Stomach smooth muscle (tissue), 2 donors: Measurements from ENCODE around the gene ACSL6.

ENCODE experiments used
- H3K27ac ChIP-seq: one replicate; pipeline ENCODE4 v1.7.0; 2013; ENCODE audit warnings: mild to moderate bottlenecking, low read length, inconsistent platforms
- H3K27me3 ChIP-seq, 2 donors: one replicate each; pipeline ENCODE4 v1.7.0; 2013; ENCODE audit warnings: low read length in 2 of 2; ENCODE audit not compliant: insufficient read depth in 2 of 2, control insufficient read depth in 1 of 2
- H3K36me3 ChIP-seq, 2 donors: one replicate each; pipeline ENCODE4 v1.7.0; 2013; ENCODE audit warnings: low read length in 2 of 2; ENCODE audit not compliant: control insufficient read depth in 2 of 2, insufficient read depth in 2 of 2
- H3K4me1 ChIP-seq: one replicate; pipeline ENCODE4 v1.7.0; 2013; ENCODE audit warnings: low read length; ENCODE audit not compliant: control insufficient read depth, insufficient read depth
- H3K4me3 ChIP-seq, 2 donors: one replicate each; pipeline ENCODE4 v1.7.0; 2013; ENCODE audit warnings: low read length in 2 of 2
- H3K9ac ChIP-seq, 2 donors: one replicate each; pipeline ENCODE4 v1.7.0; 2013; ENCODE audit warnings: low read length in 2 of 2, mild to moderate bottlenecking in 1 of 2
- H3K9me3 ChIP-seq, 2 donors: one replicate each; pipeline ENCODE4 v1.7.0; 2013; ENCODE audit warnings: low read length in 2 of 2; ENCODE audit not compliant: control insufficient read depth in 2 of 2
- donor health status: healthy.
- donor health status: Pancreatic carcinoma.

ACSL6 gene

DNA sequence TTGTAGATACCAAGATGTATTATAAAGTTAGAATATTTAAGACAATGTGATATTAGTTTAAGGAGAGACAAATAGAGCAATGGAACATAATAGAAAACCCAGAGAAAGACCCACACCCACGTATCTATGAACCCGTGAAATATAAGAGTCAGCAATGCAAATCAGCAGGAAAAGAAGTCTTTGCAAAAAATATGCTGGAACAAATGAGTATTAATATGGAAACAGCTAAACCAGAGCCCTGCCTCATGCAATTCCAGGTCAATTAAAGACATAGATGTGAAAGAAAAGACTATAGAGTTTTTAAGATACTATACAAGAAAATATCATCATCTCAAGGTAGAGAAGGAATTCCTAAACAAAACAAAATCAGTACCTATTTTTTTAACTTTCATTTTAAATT lies 25.9 kb upstream of the ACSL6 start:
- Histone ChIP-seq H3K27me3 (no peaks in the 10 kb centered on the region), H3K36me3 (no peaks in the 10 kb centered on the region), H3K4me1 (no peaks in the 10 kb centered on the region), H3K4me3 (no peak overlapping the region), H3K27ac (no peak overlapping the region), H3K9me3 (no peaks in the 10 kb centered on the region), H3K9ac (no peak overlapping the region)

DNA sequence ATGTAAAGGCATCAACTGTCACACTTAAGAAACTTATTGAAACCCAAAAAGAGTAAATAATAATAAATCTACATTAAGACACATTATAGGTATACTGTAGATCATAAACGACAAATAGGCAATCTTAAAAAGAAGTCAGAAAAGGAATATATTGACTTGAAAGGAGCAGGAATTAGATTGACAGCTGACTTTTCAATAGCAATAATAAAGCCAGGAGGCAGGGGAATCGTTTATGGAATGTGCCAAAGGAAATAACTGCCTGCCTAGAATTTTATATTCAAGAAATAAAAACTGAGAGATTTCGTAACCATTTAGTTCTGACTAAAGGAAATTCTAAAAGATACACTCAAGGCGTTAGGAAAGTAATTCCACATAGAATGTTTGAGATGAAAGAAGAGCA lies 21.7 kb upstream of the ACSL6 start:
- no peaks in the 10 kb centered on the region for H3K27me3 ChIP-seq
- H3K36me3 ChIP-seq = no peaks in the 10 kb centered on the region
- H3K27ac ChIP-seq = no peak overlapping the region
- no peak overlapping the region for H3K4me3 ChIP-seq
- H3K4me1 ChIP-seq = no peaks in the 10 kb centered on the region
- H3K9ac ChIP-seq = no peak overlapping the region
- H3K9me3 ChIP-seq = no peaks in the 10 kb centered on the region

DNA sequence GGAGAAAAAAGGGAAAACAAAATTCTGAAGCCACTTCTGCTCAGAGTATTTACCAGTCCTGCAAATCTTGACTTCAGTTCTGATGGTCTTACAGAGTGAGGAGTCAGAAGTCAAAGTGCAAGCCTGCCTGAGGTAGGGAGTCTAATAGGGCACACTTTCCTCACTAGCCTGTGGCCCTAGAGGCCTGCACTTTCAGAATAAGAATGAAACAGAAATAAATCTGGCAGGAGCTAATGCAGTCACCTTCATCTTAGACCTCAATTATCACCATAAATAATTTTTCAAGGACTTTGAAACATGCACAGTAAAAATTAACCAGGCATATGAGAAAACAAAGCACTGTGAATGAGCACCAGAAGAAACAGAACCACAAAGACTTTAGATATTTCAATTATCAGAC lies 20.7 kb upstream of the ACSL6 start:
- Histone ChIP-seq H3K9me3 (no peaks in the 10 kb centered on the region), H3K4me1 (no peaks in the 10 kb centered on the region), H3K36me3 (no peaks in the 10 kb centered on the region), H3K9ac (no peak overlapping the region), H3K4me3 (no peak overlapping the region), H3K27ac (no peak overlapping the region), H3K27me3 (no peaks in the 10 kb centered on the region)

DNA sequence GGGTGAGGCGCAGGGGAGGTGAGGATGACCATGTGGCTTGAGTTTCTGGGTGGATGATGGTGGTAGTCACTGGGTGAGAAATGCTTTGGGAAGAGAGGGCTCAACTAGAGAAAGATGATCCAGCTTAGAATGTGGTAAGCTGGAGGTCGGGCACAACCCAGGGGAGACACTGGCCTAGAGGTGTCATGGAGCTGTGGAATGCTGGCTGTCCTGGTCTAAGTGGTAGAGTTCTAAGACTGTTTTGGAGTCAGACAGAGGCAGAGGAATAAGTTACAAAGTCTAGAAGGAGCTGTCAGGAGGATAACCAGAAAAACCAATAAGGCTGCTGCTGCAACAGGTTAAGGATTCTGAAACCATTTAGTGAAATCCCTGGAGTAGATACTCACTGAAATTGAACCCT lies 19.2 kb upstream of the ACSL6 start:
- no peak overlapping the region for H3K27ac ChIP-seq
- no peaks in the 10 kb centered on the region for H3K36me3 ChIP-seq
- H3K9ac ChIP-seq = no peak overlapping the region

DNA sequence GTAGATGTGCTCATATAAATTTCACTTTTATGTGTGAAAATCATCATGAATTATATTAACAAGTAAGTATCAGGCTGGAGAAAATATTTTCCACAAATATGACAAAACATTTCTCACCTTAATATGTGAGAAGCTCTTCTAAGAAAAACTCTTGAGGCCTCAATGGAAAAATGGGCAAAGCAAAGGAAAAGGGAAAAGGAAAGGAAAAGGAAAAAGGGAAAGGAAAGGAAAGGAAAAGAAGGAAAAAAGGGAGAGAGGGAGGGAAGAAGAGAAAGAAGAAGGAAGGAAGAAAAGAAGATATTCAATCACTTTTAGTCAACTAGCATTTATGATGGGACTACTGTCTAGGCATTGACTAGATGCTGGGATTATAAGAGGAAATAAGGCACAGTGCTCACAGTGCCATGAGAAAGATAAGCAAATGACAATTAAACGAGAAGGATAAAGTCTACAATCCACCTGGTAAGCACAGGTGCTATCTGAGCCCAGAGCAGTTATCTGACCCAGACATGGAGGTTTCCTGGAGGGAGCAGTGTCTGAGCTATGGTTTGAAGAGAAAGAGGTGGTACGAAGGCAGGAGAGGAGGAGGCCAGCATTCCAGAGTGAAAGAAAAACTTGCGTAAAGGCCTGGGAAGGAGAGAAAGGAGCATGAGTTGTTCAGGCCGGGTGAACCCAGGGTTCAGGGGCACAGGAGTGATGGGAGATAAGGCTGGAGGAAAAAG lies 18.3 kb upstream of the ACSL6 start:
- Histone ChIP-seq H3K9ac (no peak overlapping the region), H3K9me3 (no peaks in the 10 kb centered on the region)

More for the DNA sequence above, 19.2 kb upstream of the ACSL6 start:
- no peaks in the 10 kb centered on the region for H3K9me3 ChIP-seq
- H3K4me1 ChIP-seq = no peaks in the 10 kb centered on the region
- H3K27me3 ChIP-seq = peaks cover 0 to 3% of the 10 kb centered on the region in 2 donors
- no peak overlapping the region for H3K4me3 ChIP-seq

DNA sequence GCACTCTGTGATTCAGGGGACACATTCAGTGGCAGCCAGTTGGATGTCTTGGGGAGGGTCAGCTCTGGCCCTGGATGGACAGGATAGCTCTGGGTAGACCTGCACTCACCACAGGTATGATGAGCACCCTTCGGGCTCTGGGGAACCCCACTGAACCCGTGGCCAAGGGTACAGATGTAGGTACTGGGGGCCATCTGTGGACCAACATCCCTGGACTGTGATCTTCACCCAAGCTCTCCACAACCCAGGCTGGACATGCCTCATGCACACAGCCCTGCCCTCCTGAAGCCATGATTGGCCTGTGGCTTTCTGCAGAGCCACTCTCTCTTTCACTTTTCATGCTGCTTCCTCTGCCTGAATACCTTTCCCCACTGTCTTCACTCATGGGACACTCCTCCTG lies 15.6 kb upstream of the ACSL6 start:
- H3K9me3 ChIP-seq = no peaks in the 10 kb centered on the region
- H3K4me1 ChIP-seq = no peaks in the 10 kb centered on the region
- H3K36me3 ChIP-seq = no peaks in the 10 kb centered on the region
- no peak overlapping the region for H3K4me3 ChIP-seq
- H3K27ac ChIP-seq = no peak overlapping the region
- no peak overlapping the region for H3K9ac ChIP-seq
- H3K27me3 ChIP-seq = peaks cover 0 to 3% of the 10 kb centered on the region in 2 donors

More for the DNA sequence above, 18.3 kb upstream of the ACSL6 start:
- peaks cover 0 to 3% of the 10 kb centered on the region in 2 donors for H3K27me3 ChIP-seq
- H3K4me1 ChIP-seq = no peaks in the 10 kb centered on the region
- H3K36me3 ChIP-seq = no peaks in the 10 kb centered on the region
- no peak overlapping the region for H3K4me3 ChIP-seq
- H3K27ac ChIP-seq = no peak overlapping the region

DNA sequence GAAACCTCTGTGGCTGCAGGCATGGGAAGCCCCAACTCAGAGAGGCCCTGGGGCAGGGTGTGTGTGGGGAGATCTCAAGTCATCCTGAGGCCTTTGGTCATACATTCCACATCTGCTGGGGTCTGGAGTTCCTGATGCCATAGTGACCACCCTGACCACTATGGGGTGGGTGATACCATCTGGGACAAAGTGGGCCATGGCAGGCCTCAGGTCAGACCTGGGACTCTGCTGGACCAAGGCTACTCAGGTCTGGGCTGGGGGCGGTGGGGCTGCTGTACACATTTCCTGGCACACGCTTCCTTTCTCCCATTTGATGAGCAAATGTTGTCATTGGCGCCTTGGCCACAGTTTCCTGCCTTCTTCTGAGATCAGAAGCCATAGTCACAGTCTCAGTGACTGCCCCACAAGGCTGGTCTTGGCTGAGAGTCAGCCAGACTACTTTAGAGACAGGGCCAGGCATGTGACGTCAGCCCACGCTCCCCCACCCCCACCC lies 15.1 kb upstream of the ACSL6 start:
- Histone ChIP-seq H3K9ac (no peak overlapping the region), H3K27ac (no peak overlapping the region), H3K4me3 (no peak overlapping the region), H3K27me3 (peaks cover 0 to 3% of the 10 kb centered on the region in 2 donors), H3K36me3 (no peaks in the 10 kb centered on the region), H3K9me3 (no peaks in the 10 kb centered on the region), H3K4me1 (no peaks in the 10 kb centered on the region)

DNA sequence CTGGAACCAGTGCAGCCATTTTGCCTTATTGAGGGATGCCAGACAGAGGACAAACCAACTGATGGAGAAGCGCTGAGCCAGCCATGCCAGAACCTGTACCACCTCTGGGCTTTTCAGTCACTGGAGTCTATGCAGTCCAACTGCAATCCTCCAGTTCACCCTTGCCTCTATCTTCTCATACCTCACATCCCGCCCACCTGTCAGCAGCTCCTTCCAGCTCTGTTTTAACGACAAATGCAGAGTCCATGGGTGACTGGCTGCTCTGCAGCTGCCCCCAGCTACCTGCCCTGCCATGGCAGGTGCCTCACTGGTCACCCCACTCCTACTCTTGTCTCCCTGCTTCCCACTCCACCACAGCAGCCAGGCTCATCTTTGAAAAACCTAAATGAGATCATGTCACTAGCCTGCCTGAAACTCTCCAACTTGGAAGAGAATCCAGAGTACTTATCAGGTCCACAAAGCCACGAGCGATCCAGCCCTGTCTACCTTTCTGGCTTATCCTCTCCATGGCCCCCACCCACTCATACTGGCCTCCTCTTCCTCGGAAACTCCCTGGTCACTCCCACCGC lies 14.0 kb upstream of the ACSL6 start:
- Histone ChIP-seq H3K9me3 (no peaks in the 10 kb centered on the region), H3K4me3 (no peak overlapping the region), H3K9ac (no peak overlapping the region), H3K36me3 (no peaks in the 10 kb centered on the region), H3K4me1 (no peaks in the 10 kb centered on the region), H3K27me3 (peaks cover 0 to 3% of the 10 kb centered on the region in 2 donors), H3K27ac (no peak overlapping the region)

DNA sequence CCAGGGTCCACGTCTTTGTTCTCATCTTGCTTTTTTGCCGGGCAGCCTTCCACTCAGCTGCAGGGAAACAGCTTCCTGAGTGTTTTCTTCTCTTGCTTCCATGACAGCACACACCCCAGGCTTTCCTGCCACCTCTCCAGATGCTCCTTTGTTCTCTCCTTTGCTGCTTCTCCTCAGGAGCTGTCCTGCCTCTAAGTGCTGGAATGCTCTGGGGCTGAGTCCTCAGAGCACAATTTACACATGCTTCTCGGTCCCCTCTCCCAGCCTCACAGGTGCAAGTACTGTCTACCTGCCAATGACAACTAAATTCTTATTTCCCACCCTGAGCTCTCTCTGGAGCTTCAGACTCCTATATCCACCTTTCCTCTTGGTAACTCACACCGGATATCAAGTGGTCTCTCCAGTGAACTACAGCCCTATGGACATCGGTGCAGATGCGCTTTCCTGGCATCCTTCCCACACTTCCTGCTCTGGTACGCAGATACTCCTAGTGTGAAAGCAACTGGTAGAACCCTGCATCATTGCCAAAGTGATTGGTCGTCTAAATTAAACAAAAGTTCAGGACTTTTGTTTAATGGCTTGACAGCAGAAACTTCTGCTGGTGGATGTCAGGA lies 13.4 kb upstream of the ACSL6 start:
- Histone ChIP-seq H3K9me3 (no peaks in the 10 kb centered on the region), H3K27me3 (peaks cover 0 to 3% of the 10 kb centered on the region in 2 donors), H3K4me3 (no peak overlapping the region), H3K9ac (no peak overlapping the region), H3K36me3 (no peaks in the 10 kb centered on the region), H3K4me1 (no peaks in the 10 kb centered on the region), H3K27ac (no peak overlapping the region)

DNA sequence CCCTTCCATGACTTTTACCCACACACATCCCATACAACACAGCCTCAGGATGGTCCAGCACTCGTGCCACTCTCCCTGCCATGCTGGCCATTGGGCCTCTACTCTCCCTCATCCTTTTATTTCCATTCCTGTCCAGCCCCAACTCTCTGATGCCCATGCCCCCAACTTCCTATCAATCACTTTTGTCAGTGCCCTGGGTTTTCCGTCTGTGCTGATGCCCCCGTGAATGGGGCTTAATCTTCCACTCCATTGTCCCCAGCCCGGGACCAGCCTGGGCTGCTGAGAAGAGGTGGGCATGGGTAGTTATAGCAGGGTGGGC lies 12.6 kb upstream of the ACSL6 start:
- Histone ChIP-seq H3K27ac (no peak overlapping the region), H3K9me3 (no peaks in the 10 kb centered on the region)

More for the DNA sequence above, 12.6 kb upstream of the ACSL6 start:
- Histone ChIP-seq H3K27me3 (peaks cover 0 to 3% of the 10 kb centered on the region in 2 donors), H3K4me3 (no peak overlapping the region), H3K4me1 (no peaks in the 10 kb centered on the region), H3K9ac (no peak overlapping the region), H3K36me3 (no peaks in the 10 kb centered on the region)
